Nephron progenitor cell (in vitro differentiated cells): ENCODE measurements around the gene SERGEF.

Experiments
- DNase-seq: peaks from one replicate; pipeline ENCODE4 v3.0.0; 2021
- H3K27ac Mint-ChIP-seq: 2 replicates; pipeline ENCODE4 v1.8.0; 2021; ENCODE audit warnings: mild to moderate bottlenecking, moderate library complexity, mixed read lengths
- H3K27me3 Mint-ChIP-seq: 2 replicates; pipeline ENCODE4 v1.8.0; 2021; ENCODE audit warnings: mild to moderate bottlenecking, low read depth, mixed read lengths; ENCODE audit not compliant: poor library complexity
- H3K36me3 Mint-ChIP-seq: 2 replicates; pipeline ENCODE4 v1.8.0; 2021; ENCODE audit warnings: low read depth, mixed read lengths
- H3K4me1 Mint-ChIP-seq: 2 replicates; pipeline ENCODE4 v1.8.0; 2021; ENCODE audit warnings: mixed read lengths
- H3K4me3 Mint-ChIP-seq: 2 replicates; pipeline ENCODE4 v1.8.0; 2021; ENCODE audit warnings: mild to moderate bottlenecking, moderate library complexity, mixed read lengths
- H3K9me3 Mint-ChIP-seq: 2 replicates; pipeline ENCODE4 v1.8.0; 2021; ENCODE audit warnings: mild to moderate bottlenecking, moderate library complexity, mixed read lengths
- TF ChIP-seq, protein P1 (sequence below): fragments of 200-600 bp; sonication (generic); IDR thresholded peaks from 2 replicates; pipeline ENCODE4 v1.5.0; 2021; ENCODE audit warnings: antibody characterized with exemption

The SERGEF gene

DNA sequence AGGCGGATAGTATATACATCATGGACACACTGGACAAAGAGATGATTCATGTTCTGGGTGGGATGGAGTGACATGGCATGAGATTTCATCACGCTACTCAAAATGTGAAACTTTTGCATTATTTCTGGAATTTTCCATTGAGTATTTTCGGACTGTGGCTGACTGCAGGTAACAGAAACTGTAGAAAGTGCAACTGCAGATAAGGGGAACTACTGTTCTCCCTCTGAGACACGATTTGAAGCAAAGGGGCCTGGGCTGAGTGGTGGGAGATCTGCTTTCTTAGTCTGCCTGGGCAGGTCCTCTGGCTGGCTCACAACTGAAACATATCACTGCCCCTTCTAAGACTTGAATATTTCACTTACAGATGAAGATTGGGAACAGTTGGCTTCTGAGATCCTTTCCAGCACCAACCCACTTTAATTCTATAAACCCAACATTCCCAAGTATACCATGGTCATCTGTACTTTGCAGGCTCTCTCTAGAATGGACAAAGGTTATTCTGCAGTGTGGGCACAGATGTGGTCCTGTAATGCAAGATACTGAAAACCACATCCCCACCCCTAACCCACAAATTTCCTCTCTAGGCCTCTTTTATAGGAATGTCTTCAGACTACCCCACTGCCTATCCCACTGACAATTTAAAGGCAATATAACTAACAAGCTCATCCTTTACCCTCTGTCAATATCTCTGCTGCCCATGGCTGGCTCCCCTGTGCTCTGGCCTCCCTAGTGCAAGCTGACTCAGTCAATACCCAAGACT lies 157.1 kb downstream of the SERGEF start:
- Mint-ChIP-seq H3K27me3 (peaks cover 3% of the 10 kb centered on the region), H3K4me1 (no peaks in the 10 kb centered on the region), H3K36me3 (peaks cover 27% of the 10 kb centered on the region), H3K9me3 (peaks cover 17% of the 10 kb centered on the region), H3K4me3 (no peak overlapping the region), H3K27ac (peak overlapping the region; percentile 58)
- TF ChIP-seq, protein P1, sequence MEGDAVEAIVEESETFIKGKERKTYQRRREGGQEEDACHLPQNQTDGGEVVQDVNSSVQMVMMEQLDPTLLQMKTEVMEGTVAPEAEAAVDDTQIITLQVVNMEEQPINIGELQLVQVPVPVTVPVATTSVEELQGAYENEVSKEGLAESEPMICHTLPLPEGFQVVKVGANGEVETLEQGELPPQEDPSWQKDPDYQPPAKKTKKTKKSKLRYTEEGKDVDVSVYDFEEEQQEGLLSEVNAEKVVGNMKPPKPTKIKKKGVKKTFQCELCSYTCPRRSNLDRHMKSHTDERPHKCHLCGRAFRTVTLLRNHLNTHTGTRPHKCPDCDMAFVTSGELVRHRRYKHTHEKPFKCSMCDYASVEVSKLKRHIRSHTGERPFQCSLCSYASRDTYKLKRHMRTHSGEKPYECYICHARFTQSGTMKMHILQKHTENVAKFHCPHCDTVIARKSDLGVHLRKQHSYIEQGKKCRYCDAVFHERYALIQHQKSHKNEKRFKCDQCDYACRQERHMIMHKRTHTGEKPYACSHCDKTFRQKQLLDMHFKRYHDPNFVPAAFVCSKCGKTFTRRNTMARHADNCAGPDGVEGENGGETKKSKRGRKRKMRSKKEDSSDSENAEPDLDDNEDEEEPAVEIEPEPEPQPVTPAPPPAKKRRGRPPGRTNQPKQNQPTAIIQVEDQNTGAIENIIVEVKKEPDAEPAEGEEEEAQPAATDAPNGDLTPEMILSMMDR: no peak
- DNase-seq: no peak

DNA sequence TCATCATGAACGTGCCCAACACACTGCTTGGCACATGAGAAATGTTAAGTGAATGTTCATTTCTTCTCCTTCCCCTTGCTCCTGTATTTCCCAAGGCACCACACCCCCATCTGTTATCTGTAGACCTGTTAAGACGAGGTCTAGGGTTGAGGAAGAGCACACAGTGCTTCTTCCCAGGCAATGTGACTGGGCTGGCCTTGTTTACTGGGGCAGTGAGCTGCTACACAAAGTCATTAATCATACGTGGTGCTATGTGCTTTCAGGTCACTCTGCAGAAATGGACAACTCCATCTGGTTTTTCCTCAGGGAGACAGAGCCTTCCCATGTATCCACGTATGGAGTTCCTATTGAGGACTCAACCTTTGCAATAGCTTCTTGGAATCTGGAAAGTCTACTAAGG lies 159.6 kb downstream of the SERGEF start:
- H3K27me3 Mint-ChIP-seq: no peaks in the 10 kb centered on the region
- H3K4me3 Mint-ChIP-seq: no peak overlapping the region
- TF ChIP-seq, protein P1: no peak
- peaks cover 8% of the 10 kb centered on the region for H3K36me3 Mint-ChIP-seq
- no peak for DNase-seq
- no peak overlapping the region for H3K27ac Mint-ChIP-seq
- H3K4me1 Mint-ChIP-seq: no peaks in the 10 kb centered on the region
- peaks cover 2% of the 10 kb centered on the region for H3K9me3 Mint-ChIP-seq

DNA sequence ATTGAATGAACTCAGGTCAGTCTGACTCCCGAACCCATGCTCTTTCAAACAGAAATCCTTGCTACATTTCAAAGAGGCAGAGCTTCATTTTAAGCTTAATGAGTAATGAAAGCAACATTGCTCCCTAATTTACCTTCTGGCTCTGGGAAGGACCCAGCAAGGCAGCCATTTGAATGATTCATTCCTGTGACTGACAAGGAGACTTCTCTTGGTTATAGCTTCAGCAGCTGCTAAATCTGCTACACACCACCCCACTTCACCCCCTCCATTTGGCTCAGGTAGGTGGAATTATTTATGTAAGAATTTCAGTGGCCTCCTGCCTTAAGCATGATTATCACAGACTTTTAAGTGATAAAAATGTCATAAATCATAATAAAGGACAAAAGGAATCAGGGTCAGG lies 160.6 kb downstream of the SERGEF start:
- DNase-seq: no peak
- no peak overlapping the region for H3K4me3 Mint-ChIP-seq
- no peak overlapping the region for H3K27ac Mint-ChIP-seq
- H3K36me3 Mint-ChIP-seq: no peaks in the 10 kb centered on the region
- no peaks in the 10 kb centered on the region for H3K4me1 Mint-ChIP-seq
- no peaks in the 10 kb centered on the region for H3K27me3 Mint-ChIP-seq
- TF ChIP-seq, protein P1: no peak
- H3K9me3 Mint-ChIP-seq: no peaks in the 10 kb centered on the region

DNA sequence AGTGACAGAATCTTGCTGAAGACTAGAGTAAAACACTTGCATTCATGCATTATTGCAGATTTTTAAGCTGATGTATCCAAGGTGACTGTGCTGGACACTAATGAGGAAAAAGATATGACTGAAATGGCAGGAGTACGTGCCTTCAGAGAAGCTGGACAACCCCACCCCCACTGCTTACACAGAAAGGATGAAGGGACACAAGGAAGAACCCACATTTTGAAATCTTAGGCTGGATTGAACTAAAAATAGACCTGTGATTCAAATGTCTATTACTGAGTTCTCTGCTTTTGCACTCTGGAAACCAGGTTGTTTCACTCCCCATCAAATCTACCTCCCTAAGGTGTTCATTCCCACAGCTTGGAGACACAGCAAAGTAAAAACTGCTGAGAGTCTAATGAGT lies 161.2 kb downstream of the SERGEF start:
- DNase-seq: no peak
- TF ChIP-seq, protein P1: no peak
- H3K36me3 Mint-ChIP-seq: no peaks in the 10 kb centered on the region
- H3K27me3 Mint-ChIP-seq: peaks cover 3% of the 10 kb centered on the region
- no peaks in the 10 kb centered on the region for H3K4me1 Mint-ChIP-seq
- no peak overlapping the region for H3K4me3 Mint-ChIP-seq
- H3K27ac Mint-ChIP-seq: no peak overlapping the region
- H3K9me3 Mint-ChIP-seq: no peaks in the 10 kb centered on the region

DNA sequence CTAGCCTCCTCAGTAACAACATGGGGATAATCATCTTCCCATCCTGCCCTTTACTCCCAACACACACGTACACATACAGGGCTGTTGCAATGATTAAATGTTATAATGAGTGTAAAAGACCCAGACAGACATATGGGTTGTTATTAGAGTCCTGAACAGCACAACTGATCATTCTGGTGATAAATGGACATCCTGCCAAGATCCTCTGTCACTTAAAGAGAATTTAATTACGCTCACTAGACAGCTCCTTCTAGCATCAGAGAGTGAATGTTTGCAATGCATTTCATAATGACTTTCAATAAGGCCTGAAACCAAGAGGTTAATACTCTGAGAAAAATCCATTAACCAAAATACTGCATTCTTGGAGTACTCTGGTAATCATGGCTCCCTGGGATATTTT lies 162.5 kb downstream of the SERGEF start:
- Mint-ChIP-seq H3K27me3 (peaks cover 4% of the 10 kb centered on the region), H3K4me1 (no peaks in the 10 kb centered on the region), H3K9me3 (no peaks in the 10 kb centered on the region), H3K36me3 (no peaks in the 10 kb centered on the region), H3K4me3 (no peak overlapping the region), H3K27ac (no peak overlapping the region)
- no peak for DNase-seq
- TF ChIP-seq, protein P1: no peak

DNA sequence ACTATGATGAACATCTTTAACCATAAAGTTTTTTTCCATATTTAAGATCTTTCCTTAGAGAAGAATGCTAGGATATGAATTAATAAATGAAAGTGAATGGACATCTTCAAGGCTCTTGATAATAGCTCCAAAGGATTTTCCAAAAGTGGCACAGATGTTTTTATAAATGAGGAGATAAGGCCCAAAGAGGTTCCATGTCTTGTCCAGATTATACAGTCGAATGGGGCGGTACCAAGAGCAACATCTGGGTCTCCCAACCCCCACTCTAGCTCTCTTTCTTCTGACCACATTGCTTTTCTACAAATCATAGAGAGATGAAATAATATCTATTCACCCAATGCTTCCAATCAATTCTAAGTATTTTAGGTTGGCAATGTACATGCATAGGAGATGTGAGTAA lies 164.1 kb downstream of the SERGEF start:
- H3K27me3 Mint-ChIP-seq: peaks cover 4% of the 10 kb centered on the region
- no peak for DNase-seq
- no peaks in the 10 kb centered on the region for H3K36me3 Mint-ChIP-seq
- no peak overlapping the region for H3K4me3 Mint-ChIP-seq
- TF ChIP-seq, protein P1: no peak
- no peak overlapping the region for H3K27ac Mint-ChIP-seq
- no peaks in the 10 kb centered on the region for H3K9me3 Mint-ChIP-seq
- no peaks in the 10 kb centered on the region for H3K4me1 Mint-ChIP-seq
